Activated T-helper 17 cell treated with anti-CD3 and anti-CD28 coated beads, Interleukin-2, amount 50 U/mL, for 72 hours (primary cell): ENCODE results near the gene TEX54. TPM values are rescaled to one million over a fixed set of nuclear protein-coding genes. Genes with fewer than 3 reads are reported as not detected.
A peak's percentile ranks its signal among the peaks of the same experiment; 100 is the strongest.

ENCODE experiments used
- ATAC-seq: fragments of 150-1000 bp; cut with Tn5 transposase; replicated peaks from 2 replicates; pipeline ENCODE4 v1.10.0; 2021; ENCODE audit warnings: mild to moderate bottlenecking, moderate library complexity
- H3K27ac Mint-ChIP-seq: one replicate; pipeline ENCODE4 v1.8.0; 2022; ENCODE audit warnings: mixed read lengths
- H3K27me3 Mint-ChIP-seq: one replicate; pipeline ENCODE4 v1.8.0; 2022; ENCODE audit warnings: mixed read lengths
- H3K36me3 Mint-ChIP-seq: one replicate; pipeline ENCODE4 v1.8.0; 2022; ENCODE audit warnings: low read depth, mild to moderate bottlenecking, mixed read lengths
- H3K4me1 Mint-ChIP-seq: one replicate; pipeline ENCODE4 v1.8.0; 2022; ENCODE audit warnings: mixed read lengths
- H3K4me3 Mint-ChIP-seq: one replicate; pipeline ENCODE4 v1.8.0; 2022; ENCODE audit warnings: mild to moderate bottlenecking, mixed read lengths
- H3K9me3 Mint-ChIP-seq: one replicate; pipeline ENCODE4 v1.8.0; 2022; ENCODE audit warnings: mixed read lengths
- total RNA-seq, 2 donors: library from RNA; stranded (reverse); gene quantifications; one replicate each; pipeline ENCODE4 v1.2.3, GENCODE V29; 2022

Gene TEX54
- total RNA-seq, 2 donors from 2014 or later = 0.82 TPM

DNA sequence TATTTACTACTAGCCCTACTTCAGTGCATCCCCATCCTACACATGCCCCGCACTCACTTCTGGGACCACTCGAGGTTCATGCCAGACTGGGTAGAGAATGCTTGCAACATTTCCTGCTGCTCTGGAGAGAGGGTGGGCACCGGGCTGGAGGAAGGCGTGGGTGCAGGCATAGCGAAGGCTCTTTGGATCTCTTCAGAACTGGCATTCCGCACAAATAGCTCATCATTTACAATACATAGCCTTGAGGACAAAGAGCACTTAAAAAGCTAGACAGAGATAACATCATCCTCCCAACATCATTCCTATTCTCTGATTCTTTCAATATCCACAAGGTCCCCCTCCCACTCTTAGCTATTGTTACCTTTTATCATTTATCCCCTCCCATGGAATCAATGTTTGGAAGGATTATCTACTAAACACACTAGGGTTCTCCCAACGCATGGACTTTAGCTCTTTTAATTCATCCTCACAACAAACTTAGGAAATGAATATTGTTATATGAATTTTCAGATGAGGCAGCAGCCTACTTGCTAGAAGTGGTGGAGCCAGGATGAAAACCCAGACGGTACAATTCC lies 38.4 kb downstream of the TEX54 start:
- H3K27ac Mint-ChIP-seq = peak overlapping the region; percentile 36
- H3K36me3 Mint-ChIP-seq = peaks cover 99% of the 10 kb centered on the region
- H3K4me3 Mint-ChIP-seq = peak overlapping the region; percentile 10
- peaks cover 34% of the 10 kb centered on the region for H3K4me1 Mint-ChIP-seq
- no peak for ATAC-seq
- no peaks in the 10 kb centered on the region for H3K27me3 Mint-ChIP-seq
- H3K9me3 Mint-ChIP-seq = no peaks in the 10 kb centered on the region

DNA sequence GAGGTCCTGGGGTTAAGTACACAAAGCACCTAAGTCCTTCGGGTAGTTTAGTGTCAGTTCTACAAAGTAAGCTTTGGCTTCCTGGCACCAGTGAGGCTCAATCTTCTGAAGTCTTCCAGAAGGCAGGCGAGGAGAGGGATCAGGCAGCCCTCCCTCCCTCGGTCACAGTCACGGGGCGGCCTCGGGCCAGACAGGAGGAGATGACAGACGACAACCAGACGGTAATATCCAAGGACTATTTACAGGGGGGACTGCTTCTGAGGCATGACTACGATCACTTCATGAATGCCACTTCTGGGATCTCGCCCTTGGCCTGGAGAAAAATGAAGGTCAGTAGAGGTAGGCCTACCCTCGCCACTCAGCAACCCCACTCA lies 40.5 kb downstream of the TEX54 start:
- no peaks in the 10 kb centered on the region for H3K9me3 Mint-ChIP-seq
- peaks cover 95% of the 10 kb centered on the region for H3K36me3 Mint-ChIP-seq
- no peaks in the 10 kb centered on the region for H3K27me3 Mint-ChIP-seq
- peak; percentile 18 for ATAC-seq
- H3K4me3 Mint-ChIP-seq = peak overlapping the region; percentile 86
- peaks cover 36% of the 10 kb centered on the region for H3K4me1 Mint-ChIP-seq
- H3K27ac Mint-ChIP-seq = peak overlapping the region; percentile 93

DNA sequence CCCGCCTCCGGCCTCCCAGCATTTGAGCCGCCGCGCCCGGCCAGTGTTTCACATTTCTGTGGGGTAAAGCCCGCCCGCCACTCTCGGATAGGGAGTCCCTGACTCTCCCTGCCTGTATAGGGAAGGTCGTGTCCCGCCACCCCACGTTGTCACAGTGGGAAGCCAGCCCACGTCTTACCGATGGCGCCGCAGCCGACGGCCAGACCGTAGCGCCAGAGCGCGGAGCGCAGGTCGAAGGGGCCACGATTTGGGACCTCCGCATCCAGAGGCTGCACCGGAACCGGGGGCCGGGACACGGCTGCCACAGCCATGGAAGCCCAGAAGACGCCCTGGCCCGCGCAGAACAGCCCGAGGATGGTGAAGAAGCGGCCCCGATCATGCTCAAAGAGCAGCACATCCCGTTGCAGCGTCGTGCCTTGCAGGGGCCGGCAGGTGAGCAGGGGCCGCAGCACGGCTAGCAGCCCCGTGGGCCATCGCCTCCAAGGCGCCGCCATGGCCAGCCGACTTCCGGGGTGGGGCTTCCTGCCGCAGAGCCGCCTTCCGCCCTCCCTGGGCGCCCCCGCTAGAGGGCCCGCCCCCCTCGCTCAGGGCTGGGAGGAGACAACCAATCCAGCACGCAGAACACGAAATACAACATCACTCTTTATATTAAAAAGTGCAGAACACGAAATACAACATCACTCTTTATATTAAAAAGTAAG lies 41.0 kb downstream of the TEX54 start, which contains the start of gene TMEM223:
TMEM223 (minus strand) TSS at position 506 of the 701 bp plus-strand sequence; CDS start at position 494, 12 bp downstream.
- peaks cover 92% of the 10 kb centered on the region for H3K36me3 Mint-ChIP-seq
- H3K9me3 Mint-ChIP-seq = no peaks in the 10 kb centered on the region
- peak within 1 kb of the TSS; percentile 93 for H3K27ac Mint-ChIP-seq
- peak within 1 kb of the TSS; percentile 86 for H3K4me3 Mint-ChIP-seq
- no peaks in the 10 kb centered on the region for H3K27me3 Mint-ChIP-seq
- peak; percentile 84 for ATAC-seq
- peaks cover 36% of the 10 kb centered on the region for H3K4me1 Mint-ChIP-seq

DNA sequence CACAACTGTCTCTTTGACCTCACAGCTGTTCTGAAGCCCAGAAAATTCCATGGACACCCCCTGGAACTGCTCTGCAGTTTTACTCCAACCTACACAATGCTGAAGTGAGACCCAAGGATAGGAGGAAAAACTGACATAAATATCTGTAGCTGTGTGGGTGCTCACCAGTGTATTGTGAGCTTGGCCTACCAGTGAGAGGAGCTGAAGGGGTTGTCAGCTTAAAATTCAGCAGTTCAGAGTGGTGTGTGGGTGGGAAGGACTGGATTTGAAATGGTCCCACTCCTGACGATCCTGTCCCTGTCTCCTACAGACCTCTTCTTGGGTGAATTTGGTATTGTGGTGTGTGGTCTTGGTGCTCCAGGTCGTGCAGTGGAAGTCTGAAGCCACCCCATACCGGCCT lies 43.1 kb downstream of the TEX54 start:
- Mint-ChIP-seq H3K27me3 (no peaks in the 10 kb centered on the region), H3K36me3 (peaks cover 82% of the 10 kb centered on the region), H3K4me3 (peak overlapping the region; percentile 86), H3K27ac (peak overlapping the region; percentile 34), H3K4me1 (peaks cover 33% of the 10 kb centered on the region), H3K9me3 (no peaks in the 10 kb centered on the region)
- ATAC-seq = no peak

DNA sequence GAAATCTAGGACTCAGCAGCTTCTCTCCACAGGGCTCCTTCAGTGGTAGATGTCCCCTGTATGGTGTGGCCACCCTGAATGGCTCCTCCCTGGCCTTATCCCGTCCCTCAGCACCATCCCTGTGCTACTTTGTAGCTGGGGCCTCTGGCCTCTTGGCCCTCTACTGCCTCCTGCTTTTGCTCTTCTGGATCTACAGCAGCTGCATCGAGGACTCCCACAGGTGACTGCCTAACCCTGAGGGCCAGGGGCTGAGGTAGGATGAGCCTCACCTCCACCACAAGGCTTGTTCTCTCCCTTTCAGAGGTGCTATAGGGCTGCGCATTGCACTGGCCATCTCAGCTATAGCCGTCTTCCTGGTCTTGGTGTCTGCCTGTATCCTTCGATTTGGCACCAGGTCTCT lies 43.6 kb downstream of the TEX54 start:
- Mint-ChIP-seq H3K9me3 (no peaks in the 10 kb centered on the region), H3K27ac (peak overlapping the region; percentile 34), H3K4me1 (peaks cover 28% of the 10 kb centered on the region), H3K36me3 (peaks cover 76% of the 10 kb centered on the region), H3K27me3 (no peaks in the 10 kb centered on the region), H3K4me3 (peak overlapping the region; percentile 86)
- ATAC-seq = no peak

DNA sequence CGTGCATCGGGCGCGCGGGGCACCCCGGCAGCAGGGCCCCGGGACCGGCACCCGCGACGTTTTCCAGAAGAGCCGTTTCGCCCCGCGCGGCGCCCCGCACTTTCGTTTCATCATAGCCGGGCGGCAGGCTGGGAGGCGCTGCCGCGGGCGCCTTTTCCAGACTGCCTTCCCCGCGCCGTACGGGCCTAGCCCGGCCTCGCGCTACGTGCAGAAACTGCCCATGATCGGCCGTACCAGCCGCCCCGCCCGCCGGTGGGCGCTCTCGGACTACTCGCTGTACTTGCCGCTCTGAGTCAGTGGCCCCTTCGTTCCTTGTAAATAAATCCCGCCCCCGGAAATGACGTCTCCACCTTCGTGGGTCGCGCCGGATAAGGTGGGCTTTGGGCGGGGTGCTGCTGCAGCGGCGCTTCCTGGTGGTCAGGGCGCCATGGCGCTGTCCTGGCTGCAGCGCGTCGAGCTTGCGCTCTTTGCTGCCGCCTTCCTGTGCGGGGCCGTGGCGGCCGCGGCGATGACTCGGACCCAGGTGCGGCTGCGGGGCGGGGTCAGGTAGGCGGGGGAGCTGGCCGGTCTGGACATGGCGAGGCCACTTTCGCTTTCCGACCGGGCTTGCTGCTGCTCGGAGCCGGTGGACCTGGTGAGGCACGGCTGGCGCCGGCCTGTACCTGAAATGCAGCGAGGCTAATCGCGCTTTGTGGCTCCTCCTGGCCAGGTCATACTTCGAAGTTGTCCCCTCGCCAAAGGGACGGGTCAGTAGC lies 45.5 kb downstream of the TEX54 start, which contains the start of gene TMEM179B:
TMEM179B (plus strand) TSS at position 398 of the 755 bp plus-strand sequence; CDS start at position 428, 30 bp downstream.
- peak; percentile 82 for ATAC-seq
- peak within 1 kb of the TSS; percentile 86 for H3K4me3 Mint-ChIP-seq
- H3K4me1 Mint-ChIP-seq = peaks cover 22% of the 10 kb centered on the region
- peak within 1 kb of the TSS; percentile 86 for H3K27ac Mint-ChIP-seq
- H3K9me3 Mint-ChIP-seq = no peaks in the 10 kb centered on the region
- peaks cover 69% of the 10 kb centered on the region for H3K36me3 Mint-ChIP-seq
- no peaks in the 10 kb centered on the region for H3K27me3 Mint-ChIP-seq

DNA sequence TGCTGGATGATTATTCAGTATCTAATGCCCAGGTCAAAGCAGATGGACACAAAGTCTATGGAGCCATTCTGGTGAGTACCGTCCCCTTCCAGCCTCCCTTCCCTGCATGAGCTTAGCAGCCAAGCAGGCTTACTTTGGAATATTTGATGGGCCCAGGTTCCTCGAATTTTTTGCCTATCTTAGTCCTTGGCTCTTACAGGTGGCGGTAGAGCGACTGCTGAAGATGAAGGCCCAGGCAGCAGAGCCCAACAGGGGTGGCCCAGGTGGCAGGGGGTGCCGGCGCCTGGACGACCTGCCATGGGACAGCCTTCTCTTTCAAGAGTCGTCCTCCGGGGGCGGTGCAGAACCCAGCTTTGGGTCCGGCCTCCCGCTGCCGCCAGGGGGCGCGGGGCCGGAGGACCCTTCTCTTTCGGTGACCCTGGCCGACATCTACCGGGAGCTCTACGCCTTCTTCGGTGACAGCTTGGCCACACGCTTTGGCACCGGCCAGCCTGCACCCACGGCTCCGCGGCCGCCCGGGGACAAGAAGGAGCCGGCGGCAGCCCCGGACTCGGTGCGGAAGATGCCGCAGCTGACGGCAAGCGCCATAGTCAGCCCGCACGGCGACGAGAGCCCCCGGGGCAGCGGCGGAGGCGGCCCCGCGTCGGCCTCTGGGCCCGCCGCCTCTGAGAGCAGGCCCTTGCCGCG lies 46.2 kb downstream of the TEX54 start:
- Mint-ChIP-seq H3K4me3 (peak overlapping the region; percentile 86), H3K36me3 (peaks cover 62% of the 10 kb centered on the region), H3K27me3 (no peaks in the 10 kb centered on the region), H3K4me1 (peaks cover 21% of the 10 kb centered on the region), H3K27ac (peak overlapping the region; percentile 86), H3K9me3 (no peaks in the 10 kb centered on the region)
- peak; percentile 81 for ATAC-seq

DNA sequence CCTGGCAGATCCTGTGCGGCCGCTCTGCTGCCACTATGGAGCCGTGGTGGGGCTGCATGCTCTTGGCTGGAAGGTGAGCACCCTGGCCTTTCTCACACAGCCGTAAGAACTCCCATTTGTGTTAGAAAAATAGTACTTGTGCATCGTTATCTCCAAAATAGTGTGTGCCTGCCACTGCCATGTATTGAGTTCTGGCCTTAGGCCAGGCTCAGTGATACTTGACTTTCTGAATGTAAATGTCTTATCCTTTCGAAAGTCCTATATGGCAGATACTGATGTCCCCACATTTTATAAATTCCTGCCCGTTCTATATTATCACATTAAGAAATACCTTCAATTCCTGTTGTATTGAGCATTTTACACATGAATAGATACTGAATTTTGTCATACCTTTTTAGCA lies 49.9 kb downstream of the TEX54 start:
- no peak for ATAC-seq
- no peaks in the 10 kb centered on the region for H3K27me3 Mint-ChIP-seq
- H3K36me3 Mint-ChIP-seq = peaks cover 49% of the 10 kb centered on the region
- H3K4me3 Mint-ChIP-seq = no peak overlapping the region
- no peaks in the 10 kb centered on the region for H3K9me3 Mint-ChIP-seq
- H3K4me1 Mint-ChIP-seq = no peaks in the 10 kb centered on the region
- peak overlapping the region; percentile 36 for H3K27ac Mint-ChIP-seq

Other genes with a start within 250 kb of the TEX54 start
- 10 to 100 TPM; 23.8 to 25.7 TPM for gene TUT1, start 241.3 kb downstream of the TEX54 start, total RNA-seq
- gene MTA2, start 231.0 kb downstream of the TEX54 start, total RNA-seq = 100 to 1,000 TPM; 142 to 198 TPM
- gene EML3, start 220.1 kb downstream of the TEX54 start, total RNA-seq = 100 to 1,000 TPM; 122 to 130 TPM
- gene ROM1, start 219.6 kb downstream of the TEX54 start, total RNA-seq = 1 to 10 TPM; 2.0 to 3.0 TPM
- gene B3GAT3, start 210.9 kb downstream of the TEX54 start, total RNA-seq = 10 to 100 TPM; 60.5 to 71.9 TPM
- 100 to 1,000 TPM; 226 to 266 TPM for gene GANAB, start 186.2 kb downstream of the TEX54 start, total RNA-seq
- gene INTS5, start 179.5 kb downstream of the TEX54 start, total RNA-seq = 10 to 100 TPM; 26.5 to 27.8 TPM
- gene C11orf98, start 167.6 kb downstream of the TEX54 start, total RNA-seq = 10 to 100 TPM; 65.0 to 89.6 TPM
- 10 to 100 TPM; 23.6 TPM for gene CSKMT, start 167.5 kb downstream of the TEX54 start, total RNA-seq
- gene UQCC3, start 161.2 kb downstream of the TEX54 start, total RNA-seq = 1 to 10 TPM; 2.5 to 2.7 TPM
- gene LBHD1, start 160.6 kb downstream of the TEX54 start, total RNA-seq = 10 to 100 TPM; 27.0 to 28.5 TPM
- gene UBXN1, start 153.8 kb downstream of the TEX54 start, total RNA-seq = 10 to 100 TPM; 70.7 to 93.4 TPM
- gene LRRN4CL, start 143.3 kb downstream of the TEX54 start, total RNA-seq = under 1 TPM; 0.45 to 0.56 TPM
- gene BSCL2, start 125.4 kb downstream of the TEX54 start, total RNA-seq = 10 to 100 TPM; 31.1 to 39.2 TPM
- not detected for gene GNG3, start 125.2 kb downstream of the TEX54 start, total RNA-seq
- gene HNRNPUL2, start 105.4 kb downstream of the TEX54 start, total RNA-seq = 10 to 100 TPM; 54.0 to 60.1 TPM
- 10 to 100 TPM; 49.9 to 56.2 TPM for gene TTC9C, start 104.4 kb downstream of the TEX54 start, total RNA-seq
- 10 to 100 TPM; 12.8 to 13.9 TPM for gene ZBTB3, start 78.7 kb downstream of the TEX54 start, total RNA-seq
- 100 to 1,000 TPM in 1 of 2 donors, 10 to 100 TPM in 1; 92.0 to 114 TPM for gene POLR2G, start 71.3 kb downstream of the TEX54 start, total RNA-seq
- gene TAF6L, start 61.4 kb downstream of the TEX54 start, total RNA-seq = 10 to 100 TPM; 14.1 to 27.5 TPM
- 10 to 100 TPM; 18.6 to 20.9 TPM for gene TMEM179B, start 45.4 kb downstream of the TEX54 start, total RNA-seq
- gene TMEM223, start 40.8 kb downstream of the TEX54 start, total RNA-seq = 10 to 100 TPM in 1 of 2 donors, 1 to 10 TPM in 1; 6.2 to 16.2 TPM
- gene NXF1, start 27.4 kb downstream of the TEX54 start, total RNA-seq = 100 to 1,000 TPM in 1 of 2 donors, 10 to 100 TPM in 1; 85.8 to 115 TPM
- gene STX5, start 790 bp downstream of the TEX54 start, total RNA-seq = 10 to 100 TPM; 23.4 to 32.0 TPM
- gene WDR74, start 6.7 kb upstream of the TEX54 start, total RNA-seq = 100 to 1,000 TPM in 1 of 2 donors, 10 to 100 TPM in 1; 70.3 to 104 TPM
- gene SLC3A2, start 48.1 kb upstream of the TEX54 start, total RNA-seq = 100 to 1,000 TPM; 176 to 287 TPM
- gene CHRM1, start 88.5 kb upstream of the TEX54 start, total RNA-seq = not detected
- not detected for gene SLC22A6, start 152.1 kb upstream of the TEX54 start, total RNA-seq
- gene SLC22A8, start 183.0 kb upstream of the TEX54 start, total RNA-seq = not detected